GM12864 (cell line): ENCODE data around the gene DLGAP1.

ENCODE experiments used
- DNase-seq: peaks from one replicate; pipeline ENCODE4 v3.0.0-alpha.2; 2011; ENCODE audit warnings: low read depth
- H3K4me3 ChIP-seq: 2 replicates; pipeline ENCODE4 v1.5.1; 2011; ENCODE audit warnings: mild to moderate bottlenecking, low read depth, low read length, control low read depth
- TF ChIP-seq, protein P1 (sequence below): IDR thresholded peaks from 2 replicates; pipeline ENCODE4 v1.5.1; 2011; ENCODE audit warnings: low read depth, mild to moderate bottlenecking, moderate library complexity, low read length, control low read depth, inconsistent platforms; ENCODE audit errors: missing control alignments

Gene DLGAP1

DNA sequence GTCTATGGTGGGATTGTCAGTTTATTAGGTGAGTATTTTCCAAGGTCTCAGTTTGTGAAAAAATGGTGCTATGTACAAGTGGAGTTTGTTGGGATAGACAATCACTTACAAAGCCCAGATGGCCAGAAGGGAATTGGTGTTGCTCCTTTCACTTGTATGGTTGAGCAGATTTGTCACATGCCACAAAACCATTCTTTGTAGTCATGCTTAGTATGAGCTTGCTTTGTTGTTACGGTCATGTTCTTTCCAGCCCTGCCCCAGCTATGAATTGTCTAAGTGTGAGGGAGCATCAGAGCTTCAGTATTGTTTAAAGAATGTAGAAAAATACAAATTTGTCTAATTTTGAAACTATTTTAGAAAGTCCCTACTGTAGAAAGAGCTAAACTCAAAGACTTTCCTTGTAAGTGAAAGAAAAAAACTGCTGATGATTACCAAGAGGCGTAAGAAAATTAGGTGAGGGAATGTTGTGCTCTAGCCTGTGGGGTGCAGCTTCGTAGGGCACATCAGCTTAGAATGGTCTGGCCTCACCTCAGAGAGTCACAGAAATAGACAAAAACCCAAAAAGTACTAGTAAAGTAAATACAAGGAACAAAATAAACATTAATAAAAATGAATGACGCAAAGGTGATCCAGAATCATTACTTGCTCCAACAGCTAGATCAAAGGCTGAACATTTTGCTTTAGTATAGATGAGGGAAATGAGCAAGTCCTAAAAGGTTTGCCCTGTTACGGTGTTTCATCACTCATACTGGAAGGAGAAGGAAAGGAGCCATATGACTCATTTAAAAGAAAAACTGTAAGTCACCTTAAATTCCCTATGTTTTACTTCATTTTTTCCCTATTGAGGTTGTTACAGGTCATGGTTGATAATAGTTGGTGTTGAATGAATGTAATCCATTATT, 995.9 kb downstream of the DLGAP1 start:
- DNase-seq = no peak
- H3K4me3 ChIP-seq = no peak overlapping the region

DNA sequence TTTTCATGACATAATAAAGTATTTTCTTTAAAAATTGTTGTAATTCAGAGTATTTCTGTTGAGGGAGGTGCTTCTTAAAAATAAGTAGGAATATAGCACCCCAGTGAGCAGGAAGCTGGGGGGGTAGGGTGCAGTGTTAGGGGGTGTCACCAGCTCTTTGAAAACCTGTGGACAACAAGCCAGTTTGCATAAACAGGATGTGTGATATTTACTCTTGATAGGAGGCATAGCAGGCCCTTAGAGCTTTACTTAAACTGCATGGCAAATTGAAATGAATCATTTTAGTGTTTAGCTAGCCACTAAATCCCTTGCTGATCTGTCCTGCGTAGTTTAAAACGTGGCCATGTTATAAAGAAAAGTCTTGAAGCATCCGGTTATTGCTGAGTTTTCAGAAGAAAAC, 996.7 kb downstream of the DLGAP1 start:
- DNase-seq = no peak
- H3K4me3 ChIP-seq = no peak overlapping the region
- TF ChIP-seq, protein P1, sequence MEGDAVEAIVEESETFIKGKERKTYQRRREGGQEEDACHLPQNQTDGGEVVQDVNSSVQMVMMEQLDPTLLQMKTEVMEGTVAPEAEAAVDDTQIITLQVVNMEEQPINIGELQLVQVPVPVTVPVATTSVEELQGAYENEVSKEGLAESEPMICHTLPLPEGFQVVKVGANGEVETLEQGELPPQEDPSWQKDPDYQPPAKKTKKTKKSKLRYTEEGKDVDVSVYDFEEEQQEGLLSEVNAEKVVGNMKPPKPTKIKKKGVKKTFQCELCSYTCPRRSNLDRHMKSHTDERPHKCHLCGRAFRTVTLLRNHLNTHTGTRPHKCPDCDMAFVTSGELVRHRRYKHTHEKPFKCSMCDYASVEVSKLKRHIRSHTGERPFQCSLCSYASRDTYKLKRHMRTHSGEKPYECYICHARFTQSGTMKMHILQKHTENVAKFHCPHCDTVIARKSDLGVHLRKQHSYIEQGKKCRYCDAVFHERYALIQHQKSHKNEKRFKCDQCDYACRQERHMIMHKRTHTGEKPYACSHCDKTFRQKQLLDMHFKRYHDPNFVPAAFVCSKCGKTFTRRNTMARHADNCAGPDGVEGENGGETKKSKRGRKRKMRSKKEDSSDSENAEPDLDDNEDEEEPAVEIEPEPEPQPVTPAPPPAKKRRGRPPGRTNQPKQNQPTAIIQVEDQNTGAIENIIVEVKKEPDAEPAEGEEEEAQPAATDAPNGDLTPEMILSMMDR = no peak

More for the DNA sequence above, 995.9 kb downstream of the DLGAP1 start:
- TF ChIP-seq, protein P1 = no peak

DNA sequence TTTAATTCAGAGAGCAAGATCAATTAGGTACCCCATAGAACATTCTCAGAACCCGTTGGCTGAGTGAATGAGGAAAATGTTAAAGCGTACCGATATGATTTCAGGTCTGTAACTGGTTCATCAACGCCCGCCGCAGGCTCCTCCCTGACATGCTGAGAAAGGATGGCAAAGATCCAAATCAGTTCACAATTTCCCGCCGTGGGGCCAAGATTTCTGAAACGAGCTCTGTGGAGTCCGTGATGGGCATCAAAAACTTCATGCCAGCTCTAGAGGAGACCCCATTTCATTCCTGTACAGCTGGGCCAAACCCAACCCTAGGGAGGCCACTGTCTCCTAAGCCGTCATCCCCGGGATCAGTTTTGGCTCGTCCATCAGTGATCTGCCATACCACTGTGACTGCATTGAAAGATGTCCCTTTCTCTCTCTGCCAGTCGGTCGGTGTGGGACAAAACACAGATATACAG, 997.8 kb downstream of the DLGAP1 start:
- TF ChIP-seq, protein P1 = no peak
- no peak for DNase-seq
- no peak overlapping the region for H3K4me3 ChIP-seq

DNA sequence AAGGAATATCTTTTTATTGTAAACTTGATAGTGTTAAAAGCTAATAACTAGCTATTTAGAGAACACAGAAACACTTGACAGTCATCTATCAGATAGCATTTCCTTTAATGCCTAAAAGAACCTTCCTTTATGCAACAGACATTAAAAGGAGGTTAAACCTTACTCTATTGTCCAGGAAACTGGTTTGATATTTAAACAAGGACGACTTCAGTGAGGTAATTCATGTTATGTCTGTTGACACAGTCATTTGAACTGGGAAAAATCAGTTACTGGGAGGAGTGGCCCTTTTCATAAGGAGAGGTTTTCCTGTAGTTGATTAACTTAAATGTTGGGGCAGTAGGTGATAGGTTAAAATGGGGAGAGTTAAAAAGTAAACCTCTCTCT, 998.4 kb downstream of the DLGAP1 start:
- DNase-seq = no peak
- no peak overlapping the region for H3K4me3 ChIP-seq
- TF ChIP-seq, protein P1 = no peak

DNA sequence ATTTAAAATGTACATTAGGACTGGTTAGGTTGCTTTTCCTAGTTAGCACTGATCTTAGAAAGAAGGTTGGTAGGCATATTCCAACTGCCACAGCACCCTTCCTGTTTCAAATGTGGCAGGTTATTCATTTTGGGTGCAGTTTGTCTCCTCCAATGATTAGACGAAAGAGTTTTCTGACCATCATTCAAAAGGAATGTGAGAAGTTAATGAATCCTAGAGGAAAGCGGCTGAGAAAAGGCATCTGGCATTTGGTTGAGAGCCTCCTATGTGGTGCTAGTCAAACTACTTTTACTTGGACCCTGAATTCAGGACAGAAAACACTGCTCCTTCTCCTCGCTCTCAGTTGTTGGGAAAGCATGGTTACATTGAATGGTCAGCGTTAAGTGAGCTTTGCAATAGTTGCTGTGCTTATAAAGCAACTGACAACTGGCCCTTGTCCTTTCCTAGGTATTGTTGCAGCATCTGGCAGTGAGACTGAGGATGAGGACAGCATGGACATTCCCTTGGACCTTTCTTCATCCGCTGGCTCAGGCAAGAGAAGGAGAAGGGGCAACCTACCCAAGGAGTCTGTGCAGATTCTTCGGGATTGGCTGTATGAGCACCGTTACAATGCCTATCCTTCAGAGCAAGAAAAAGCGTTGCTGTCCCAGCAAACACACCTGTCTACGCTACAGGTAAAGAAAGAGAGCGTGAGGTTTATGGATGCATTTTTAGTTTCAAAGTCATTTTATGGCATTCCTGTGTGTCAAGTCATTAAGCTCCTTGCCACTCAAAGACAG, 999.0 kb downstream of the DLGAP1 start:
- TF ChIP-seq, protein P1 = no peak
- no peak overlapping the region for H3K4me3 ChIP-seq
- DNase-seq = no peak

DNA sequence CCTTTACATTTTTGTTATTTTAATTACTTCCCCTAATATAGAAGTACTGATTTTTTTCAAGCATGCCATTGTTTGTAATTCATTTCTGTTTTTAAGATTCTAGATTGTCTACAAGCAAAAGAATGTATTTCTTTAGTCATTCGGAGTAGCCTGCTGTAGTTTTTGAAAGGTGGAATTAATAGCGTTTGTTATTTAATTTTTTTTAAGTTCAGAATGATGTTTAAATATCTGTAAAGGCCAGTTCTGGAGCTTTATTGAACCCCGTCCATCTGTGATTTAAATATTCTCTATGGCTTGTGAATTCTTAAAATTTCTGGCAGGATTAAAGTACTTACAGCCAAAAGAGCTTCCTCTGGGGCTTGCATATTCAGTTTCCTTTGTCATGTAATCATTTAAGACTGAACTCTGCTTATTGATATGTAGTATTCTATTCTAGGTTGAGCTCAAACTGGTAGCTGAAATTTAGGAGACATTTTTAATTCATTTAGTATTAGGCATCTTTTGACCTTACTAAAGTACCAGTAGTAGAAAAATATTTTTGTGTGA, 999.9 kb downstream of the DLGAP1 start:
- H3K4me3 ChIP-seq = no peak overlapping the region
- TF ChIP-seq, protein P1 = no peak
- DNase-seq = no peak
